ENCODE measurements around the gene PRKCQ. TPM values are rescaled to one million over a fixed set of nuclear protein-coding genes. Genes with fewer than 3 reads are reported as not detected.

PRKCQ gene
- total and polyA plus RNA-seq, 4 donors: 0.13 to 3.3 (median 0.45) TPM

DNA sequence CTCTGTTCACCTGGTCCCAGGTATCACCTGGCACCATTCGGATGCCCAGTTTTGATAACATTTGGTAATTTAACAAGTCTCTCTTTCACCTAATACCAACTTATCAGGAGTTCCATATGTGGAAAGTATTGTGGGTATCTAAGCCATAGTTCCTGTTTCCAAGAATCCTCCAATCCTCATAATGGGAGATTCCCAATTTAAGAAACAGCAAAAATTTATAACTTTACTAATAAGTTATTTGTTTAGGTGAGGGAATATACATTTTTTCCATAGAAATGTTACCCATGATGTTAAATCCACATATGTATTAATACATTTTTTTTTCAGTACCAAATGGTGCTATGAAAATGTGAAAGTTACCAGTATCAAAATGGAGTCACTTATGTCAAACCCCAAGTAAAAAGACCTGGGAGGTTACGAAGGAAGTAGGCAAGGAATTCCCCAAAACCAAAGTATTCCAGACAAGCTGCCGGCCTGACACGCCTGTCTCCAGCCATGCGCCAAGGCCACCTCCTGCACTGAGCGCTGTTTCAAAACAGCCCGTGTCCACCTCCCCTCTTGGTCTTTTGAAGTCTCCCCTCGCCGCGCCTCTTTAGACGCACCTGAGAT, 44.8 kb downstream of the PRKCQ start:
- DNase-seq (ENCODE audit: low spot score): no peak
- Histone ChIP-seq H3K4me3 (ENCODE audit: low read depth in 1 of 3, low read length in 3 of 3) (no peak overlapping the region), H3K9me3 (ENCODE audit: control insufficient read depth in 4 of 4, low read length in 3 of 4) (no peaks in the 10 kb centered on the region), H3K27me3 (ENCODE audit: control insufficient read depth in 4 of 4, insufficient read depth in 4 of 4, low read length in 3 of 4) (peaks cover 0 to under 1% (median 0%) of the 10 kb centered on the region in 4 donors), H3K4me1 (ENCODE audit: control insufficient read depth in 4 of 4, insufficient read depth in 4 of 4, low read length in 3 of 4) (no peaks in the 10 kb centered on the region), H3K36me3 (ENCODE audit: control insufficient read depth in 4 of 4, insufficient read depth in 3 of 4, low read depth in 1 of 4, low read length in 3 of 4) (no peaks in the 10 kb centered on the region), H3K9ac (ENCODE audit: low read depth in 1 of 2, low read length in 2 of 2) (no peak overlapping the region), H3K27ac (ENCODE audit: low read depth in 1 of 2, low read length in 2 of 2) (no peak overlapping the region)
- TF ChIP-seq SP1 (IDR thresholded peaks at IDR 0.05): no peak
- TF ChIP-seq, protein P1, sequence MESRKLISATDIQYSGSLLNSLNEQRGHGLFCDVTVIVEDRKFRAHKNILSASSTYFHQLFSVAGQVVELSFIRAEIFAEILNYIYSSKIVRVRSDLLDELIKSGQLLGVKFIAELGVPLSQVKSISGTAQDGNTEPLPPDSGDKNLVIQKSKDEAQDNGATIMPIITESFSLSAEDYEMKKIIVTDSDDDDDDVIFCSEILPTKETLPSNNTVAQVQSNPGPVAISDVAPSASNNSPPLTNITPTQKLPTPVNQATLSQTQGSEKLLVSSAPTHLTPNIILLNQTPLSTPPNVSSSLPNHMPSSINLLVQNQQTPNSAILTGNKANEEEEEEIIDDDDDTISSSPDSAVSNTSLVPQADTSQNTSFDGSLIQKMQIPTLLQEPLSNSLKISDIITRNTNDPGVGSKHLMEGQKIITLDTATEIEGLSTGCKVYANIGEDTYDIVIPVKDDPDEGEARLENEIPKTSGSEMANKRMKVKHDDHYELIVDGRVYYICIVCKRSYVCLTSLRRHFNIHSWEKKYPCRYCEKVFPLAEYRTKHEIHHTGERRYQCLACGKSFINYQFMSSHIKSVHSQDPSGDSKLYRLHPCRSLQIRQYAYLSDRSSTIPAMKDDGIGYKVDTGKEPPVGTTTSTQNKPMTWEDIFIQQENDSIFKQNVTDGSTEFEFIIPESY (IDR thresholded peaks at IDR 0.05): no peak
- no peak for TF ChIP-seq HNF4A (conservative IDR thresholded peaks at IDR 0.05)
- no peak for TF ChIP-seq EGR1 (IDR thresholded peaks at IDR 0.05; ENCODE audit: low read depth in 2 of 2)
- no peak for TF ChIP-seq RXRA (IDR thresholded peaks at IDR 0.05)
- TF ChIP-seq FOXA2 (IDR thresholded peaks at IDR 0.05): no peak
- no peak for TF ChIP-seq YY1 (IDR thresholded peaks at IDR 0.05)
- no peak for TF ChIP-seq GABPA (IDR thresholded peaks at IDR 0.05 in 1 of 2, conservative IDR thresholded peaks at IDR 0.05 in 1 of 2)
- TF ChIP-seq, protein P2, sequence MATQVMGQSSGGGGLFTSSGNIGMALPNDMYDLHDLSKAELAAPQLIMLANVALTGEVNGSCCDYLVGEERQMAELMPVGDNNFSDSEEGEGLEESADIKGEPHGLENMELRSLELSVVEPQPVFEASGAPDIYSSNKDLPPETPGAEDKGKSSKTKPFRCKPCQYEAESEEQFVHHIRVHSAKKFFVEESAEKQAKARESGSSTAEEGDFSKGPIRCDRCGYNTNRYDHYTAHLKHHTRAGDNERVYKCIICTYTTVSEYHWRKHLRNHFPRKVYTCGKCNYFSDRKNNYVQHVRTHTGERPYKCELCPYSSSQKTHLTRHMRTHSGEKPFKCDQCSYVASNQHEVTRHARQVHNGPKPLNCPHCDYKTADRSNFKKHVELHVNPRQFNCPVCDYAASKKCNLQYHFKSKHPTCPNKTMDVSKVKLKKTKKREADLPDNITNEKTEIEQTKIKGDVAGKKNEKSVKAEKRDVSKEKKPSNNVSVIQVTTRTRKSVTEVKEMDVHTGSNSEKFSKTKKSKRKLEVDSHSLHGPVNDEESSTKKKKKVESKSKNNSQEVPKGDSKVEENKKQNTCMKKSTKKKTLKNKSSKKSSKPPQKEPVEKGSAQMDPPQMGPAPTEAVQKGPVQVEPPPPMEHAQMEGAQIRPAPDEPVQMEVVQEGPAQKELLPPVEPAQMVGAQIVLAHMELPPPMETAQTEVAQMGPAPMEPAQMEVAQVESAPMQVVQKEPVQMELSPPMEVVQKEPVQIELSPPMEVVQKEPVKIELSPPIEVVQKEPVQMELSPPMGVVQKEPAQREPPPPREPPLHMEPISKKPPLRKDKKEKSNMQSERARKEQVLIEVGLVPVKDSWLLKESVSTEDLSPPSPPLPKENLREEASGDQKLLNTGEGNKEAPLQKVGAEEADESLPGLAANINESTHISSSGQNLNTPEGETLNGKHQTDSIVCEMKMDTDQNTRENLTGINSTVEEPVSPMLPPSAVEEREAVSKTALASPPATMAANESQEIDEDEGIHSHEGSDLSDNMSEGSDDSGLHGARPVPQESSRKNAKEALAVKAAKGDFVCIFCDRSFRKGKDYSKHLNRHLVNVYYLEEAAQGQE (IDR thresholded peaks at IDR 0.05): no peak
- TF ChIP-seq FOXA1 (IDR thresholded peaks at IDR 0.05): no peak
- TF ChIP-seq RAD21 (IDR thresholded peaks at IDR 0.05): no peak
- no peak for TF ChIP-seq NR2F2 (IDR thresholded peaks at IDR 0.05)
- TF ChIP-seq TAF1 (conservative IDR thresholded peaks at IDR 0.05): no peak
- no peak for TF ChIP-seq JUND (IDR thresholded peaks at IDR 0.05)
- TF ChIP-seq, protein P3, sequence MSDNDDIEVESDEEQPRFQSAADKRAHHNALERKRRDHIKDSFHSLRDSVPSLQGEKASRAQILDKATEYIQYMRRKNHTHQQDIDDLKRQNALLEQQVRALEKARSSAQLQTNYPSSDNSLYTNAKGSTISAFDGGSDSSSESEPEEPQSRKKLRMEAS (IDR thresholded peaks at IDR 0.05): no peak
- TF ChIP-seq, protein P4, sequence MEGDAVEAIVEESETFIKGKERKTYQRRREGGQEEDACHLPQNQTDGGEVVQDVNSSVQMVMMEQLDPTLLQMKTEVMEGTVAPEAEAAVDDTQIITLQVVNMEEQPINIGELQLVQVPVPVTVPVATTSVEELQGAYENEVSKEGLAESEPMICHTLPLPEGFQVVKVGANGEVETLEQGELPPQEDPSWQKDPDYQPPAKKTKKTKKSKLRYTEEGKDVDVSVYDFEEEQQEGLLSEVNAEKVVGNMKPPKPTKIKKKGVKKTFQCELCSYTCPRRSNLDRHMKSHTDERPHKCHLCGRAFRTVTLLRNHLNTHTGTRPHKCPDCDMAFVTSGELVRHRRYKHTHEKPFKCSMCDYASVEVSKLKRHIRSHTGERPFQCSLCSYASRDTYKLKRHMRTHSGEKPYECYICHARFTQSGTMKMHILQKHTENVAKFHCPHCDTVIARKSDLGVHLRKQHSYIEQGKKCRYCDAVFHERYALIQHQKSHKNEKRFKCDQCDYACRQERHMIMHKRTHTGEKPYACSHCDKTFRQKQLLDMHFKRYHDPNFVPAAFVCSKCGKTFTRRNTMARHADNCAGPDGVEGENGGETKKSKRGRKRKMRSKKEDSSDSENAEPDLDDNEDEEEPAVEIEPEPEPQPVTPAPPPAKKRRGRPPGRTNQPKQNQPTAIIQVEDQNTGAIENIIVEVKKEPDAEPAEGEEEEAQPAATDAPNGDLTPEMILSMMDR (IDR thresholded peaks at IDR 0.05; ENCODE audit: low read depth, low read length, missing input control): no peak
- WGBS: 93% methylated on average over 11 of the region's 11 CpGs

DNA sequence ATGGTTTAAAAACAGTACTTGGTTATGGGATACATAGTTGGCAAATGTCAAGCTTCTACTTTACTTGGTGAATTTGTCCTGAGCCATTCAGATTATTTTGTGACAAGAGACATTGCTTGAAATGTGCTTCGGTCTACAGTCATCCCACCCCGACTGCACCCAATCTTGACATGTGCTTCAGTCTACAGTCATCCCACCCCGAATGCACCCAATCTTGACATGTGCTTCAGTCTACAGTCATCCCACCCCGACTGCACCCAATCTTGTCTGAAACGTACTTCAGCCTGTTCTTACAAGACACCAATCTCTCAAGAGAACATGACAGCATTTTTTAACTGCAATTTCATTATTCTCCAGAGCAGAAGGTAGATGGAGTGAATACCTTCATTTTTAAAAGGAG, 47.8 kb downstream of the PRKCQ start:
- Histone ChIP-seq H3K4me1 (ENCODE audit: control insufficient read depth in 4 of 4, insufficient read depth in 4 of 4, low read length in 3 of 4) (no peaks in the 10 kb centered on the region), H3K9ac (ENCODE audit: low read depth in 1 of 2, low read length in 2 of 2) (no peak overlapping the region), H3K4me3 (ENCODE audit: low read depth in 1 of 3, low read length in 3 of 3) (no peak overlapping the region), H3K36me3 (ENCODE audit: control insufficient read depth in 4 of 4, insufficient read depth in 3 of 4, low read depth in 1 of 4, low read length in 3 of 4) (no peaks in the 10 kb centered on the region), H3K9me3 (ENCODE audit: control insufficient read depth in 4 of 4, low read length in 3 of 4) (no peaks in the 10 kb centered on the region), H3K27ac (ENCODE audit: low read depth in 1 of 2, low read length in 2 of 2) (no peak overlapping the region), H3K27me3 (ENCODE audit: control insufficient read depth in 4 of 4, insufficient read depth in 4 of 4, low read length in 3 of 4) (no peaks in the 10 kb centered on the region)
- WGBS: 83% methylated on average over 5 of the region's 5 CpGs
- no peak for TF ChIP-seq SP1 (IDR thresholded peaks at IDR 0.05)
- TF ChIP-seq GABPA (IDR thresholded peaks at IDR 0.05 in 1 of 2, conservative IDR thresholded peaks at IDR 0.05 in 1 of 2): no peak
- DNase-seq (ENCODE audit: low spot score): no peak

Data from liver (tissue), 9 donors.